GM12801 (cell line): ENCODE data around the gene CTSO.

Source experiments
- CTCF ChIP-seq: IDR thresholded peaks from one replicate; pipeline ENCODE4 v1.5.1; 2011; ENCODE audit warnings: control low read depth; ENCODE audit not compliant: insufficient read length; ENCODE audit errors: extremely low read depth

CTSO gene

GRCh38 chr4:155954118-155954685 is 536 bp upstream of the CTSO start:
- no peak for TF ChIP-seq CTCF

DNA sequence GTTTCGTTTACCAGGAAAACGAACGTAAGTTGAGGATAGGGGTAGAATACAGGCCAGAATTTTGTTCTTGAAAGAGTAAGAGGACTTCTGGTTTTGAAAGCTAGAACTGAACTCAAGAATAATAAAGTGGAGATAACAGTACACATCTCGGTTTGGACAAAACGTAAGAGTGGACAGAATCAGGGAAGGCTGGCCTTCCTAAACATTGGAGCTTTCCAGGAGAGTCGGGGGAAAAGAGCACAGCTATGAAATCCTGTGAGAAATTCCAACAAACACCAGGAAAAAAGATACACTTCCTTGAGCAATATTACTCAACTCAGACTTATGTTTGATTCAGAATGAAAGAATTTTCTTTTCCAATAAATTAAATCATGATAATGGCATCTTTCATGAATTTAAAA is 1.2 kb downstream of the CTSO start:
- TF ChIP-seq CTCF = no peak

DNA sequence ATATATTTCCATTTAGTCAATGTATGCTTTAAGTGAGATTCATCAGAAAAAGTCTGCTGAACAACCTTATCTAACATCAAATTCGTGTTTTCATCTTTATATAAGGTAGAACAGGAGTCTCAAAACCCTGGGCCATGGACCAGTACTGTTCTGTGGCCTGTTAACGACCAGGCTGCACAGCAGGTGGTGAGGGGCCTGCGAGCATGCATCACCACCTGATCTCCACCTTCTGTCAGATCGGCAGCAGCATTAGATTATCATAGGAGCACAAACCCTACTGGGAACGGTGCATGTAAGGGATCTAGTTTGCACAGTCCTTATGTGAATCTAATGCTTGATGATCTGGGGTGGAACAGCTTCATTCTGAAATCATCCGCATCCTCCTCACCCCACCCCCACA is 3.2 kb downstream of the CTSO start:
- no peak for TF ChIP-seq CTCF

GRCh38 chr4:155948541-155948940 is 5.1 kb downstream of the CTSO start:
- no peak for TF ChIP-seq CTCF

GRCh38 chr4:155946486-155946885 is 7.2 kb downstream of the CTSO start:
- no peak for TF ChIP-seq CTCF

- no peak for TF ChIP-seq CTCF
These were observed 9.2 kb downstream of the CTSO start for GRCh38 chr4:155944516-155944915.

GRCh38 chr4:155943605-155944291 is 9.9 kb downstream of the CTSO start:
- TF ChIP-seq CTCF = no peak
